HG03457 (cell line): ENCODE results near the gene SPATA20.
A peak's percentile ranks its signal among the peaks of the same experiment; 100 is the strongest.

Experiments used
- ATAC-seq: cut with Tn5 transposase; IDR thresholded peaks from one replicate; pipeline ENCODE4 v1.9.1; 2021; ENCODE audit warnings: moderate number of reproducible peaks; ENCODE audit not compliant: unreplicated experiment

SPATA20 gene

GRCh38 chr17:50557630-50558029 lies 10.7 kb downstream of the SPATA20 start:
- no peak for ATAC-seq

GRCh38 chr17:50558091-50558490 lies 11.1 kb downstream of the SPATA20 start:
- no peak for ATAC-seq

GRCh38 chr17:50558581-50558940 lies 11.6 kb downstream of the SPATA20 start:
- ATAC-seq, result no peak

- no peak for ATAC-seq
Observed at GRCh38 chr17:50558941-50559614, 12.1 kb downstream of the SPATA20 start.

GRCh38 chr17:50559674-50560184 lies 12.8 kb downstream of the SPATA20 start:
- no peak for ATAC-seq

GRCh38 chr17:50560185-50560824 lies 13.3 kb downstream of the SPATA20 start, which contains the start of gene CACNA1G:
Gene CACNA1G, plus strand, starts transcription at chr17:50560715. Its CDS starts 745 bp downstream, at chr17:50561460.
- peak; percentile 76 for ATAC-seq

GRCh38 chr17:50560931-50561745 lies 14.2 kb downstream of the SPATA20 start:
- ATAC-seq, result no peak

- ATAC-seq, result no peak
Observed at GRCh38 chr17:50561746-50562141, 14.8 kb downstream of the SPATA20 start.

GRCh38 chr17:50562242-50563091 lies 15.5 kb downstream of the SPATA20 start:
- ATAC-seq, result no peak

- no peak for ATAC-seq
Observed at GRCh38 chr17:50563092-50563511, 16.1 kb downstream of the SPATA20 start.

- no peak for ATAC-seq
Observed at GRCh38 chr17:50564916-50565315, 17.9 kb downstream of the SPATA20 start.

GRCh38 chr17:50565402-50566350 lies 18.7 kb downstream of the SPATA20 start:
- ATAC-seq, result no peak

- no peak for ATAC-seq
Observed at GRCh38 chr17:50566886-50567285, 19.9 kb downstream of the SPATA20 start.

- ATAC-seq, result no peak
Observed at GRCh38 chr17:50568659-50569058, 21.7 kb downstream of the SPATA20 start.

GRCh38 chr17:50569592-50569991 lies 22.6 kb downstream of the SPATA20 start:
- ATAC-seq, result no peak

GRCh38 chr17:50570032-50570431 lies 23.1 kb downstream of the SPATA20 start:
- ATAC-seq, result no peak

GRCh38 chr17:50570528-50570927 lies 23.6 kb downstream of the SPATA20 start:
- no peak for ATAC-seq

GRCh38 chr17:50571681-50572080 lies 24.7 kb downstream of the SPATA20 start:
- ATAC-seq, result no peak

GRCh38 chr17:50572541-50572940 lies 25.6 kb downstream of the SPATA20 start:
- no peak for ATAC-seq
